Upper lobe of left lung (tissue), 6 donors: Measurements from ENCODE around the gene SNX18. TPM values are rescaled to one million over a fixed set of nuclear protein-coding genes. Genes with fewer than 3 reads are reported as not detected.
A peak's percentile ranks its signal among the peaks of the same experiment; 100 is the strongest.

Source experiments
- ATAC-seq, 2 donors: fragments of 200-7000 bp; cut with Tn5 transposase; one replicate each; pipeline ENCODE4 v1.9.1; 2022; ENCODE audit warnings: mild to moderate bottlenecking in 2 of 2, moderate library complexity in 2 of 2; ENCODE audit not compliant: low FRiP score in 2 of 2
- DNase-seq, 2 donors: peaks; one replicate each; pipeline ENCODE4 v3.0.0-alpha.2; 2019 to 2020
- H3K27ac ChIP-seq, 4 donors: fragments of 200-600 bp; sonication (generic); one replicate each; pipeline ENCODE4 v1.5.1; 2016 to 2019
- H3K27me3 ChIP-seq, 4 donors: fragments of 200-600 bp; sonication (generic); one replicate each; pipeline ENCODE4 v1.5.1; 2017 to 2019
- H3K36me3 ChIP-seq, 4 donors: fragments of 200-600 bp; sonication (generic); one replicate each; pipeline ENCODE4 v1.5.1; 2016 to 2019
- H3K4me1 ChIP-seq, 4 donors: fragments of 200-600 bp; sonication (generic); one replicate each; pipeline ENCODE4 v1.5.1; 2018 to 2019
- H3K4me3 ChIP-seq, 4 donors: fragments of 200-600 bp; sonication (generic); one replicate each; pipeline ENCODE4 v1.5.1; 2017 to 2019; ENCODE audit warnings: mild to moderate bottlenecking in 2 of 4, moderate library complexity in 1 of 4
- H3K9me3 ChIP-seq, 4 donors: fragments of 200-600 bp; sonication (generic); one replicate each; pipeline ENCODE4 v1.5.1; 2018 to 2019
- CTCF ChIP-seq, 6 experiments: fragments of 450-650 bp in 4 of 6; fragments of 200-600 bp in 2 of 6; sonication (generic) in 2 of 6; IDR thresholded peaks; one replicate each; pipeline ENCODE4 v1.5.1; 2016 to 2019; ENCODE audit warnings: antibody characterized with exemption in 6 of 6
- EP300 ChIP-seq, 4 donors: sonication (generic); formaldehyde crosslinking; IDR thresholded peaks; one replicate each; pipeline ENCODE4 v1.5.1; 2017; ENCODE audit warnings: antibody characterized with exemption in 4 of 4, control low read depth in 2 of 4
- POLR2A ChIP-seq, 4 donors: fragments of 450-650 bp; IDR thresholded peaks; one replicate each; pipeline ENCODE4 v1.5.1; 2016 to 2017; ENCODE audit warnings: antibody characterized with exemption in 4 of 4, mild to moderate bottlenecking in 2 of 4
- POLR2AphosphoS5 ChIP-seq, 2 donors: sonication (generic); formaldehyde crosslinking; IDR thresholded peaks; one replicate each; pipeline ENCODE4 v1.5.1; 2017; ENCODE audit warnings: antibody characterized with exemption in 2 of 2
- WGBS, 2 donors: methylation state at CpG; one replicate each; pipeline ENCODE4 v1.1.5; 2017 to 2018; 5-methylcytosine and 5-hydroxymethylcytosine counted together
- total RNA-seq, 6 donors: library from RNA; depleted of rRNA in 4 of 6; stranded (reverse); fragments of >200 nt in 4 of 6; gene quantifications; one replicate each; pipeline versions ENCODE4 v1.1.0 to v1.2.1, GENCODE V29; 2016 to 2021
- donor health status: DM: no; HTN: no; CAD: no; lungs with moderate emphysema.
- donor health status: DM: no; HTN: yes; CAD: no; lungs with severe emphysema.

Gene SNX18
- total RNA-seq, 6 donors from 2014 or later, result 22.4 to 50.2 (median 43.3) TPM

- Histone ChIP-seq H3K27ac (no peak overlapping the region), H3K9me3 (no peaks in the 10 kb centered on the region), H3K27me3 (no peaks in the 10 kb centered on the region), H3K4me3 (no peak overlapping the region), H3K36me3 (no peaks in the 10 kb centered on the region), H3K4me1 (no peaks in the 10 kb centered on the region)
- ATAC-seq, result no peak
- TF ChIP-seq EP300 (IDR thresholded peaks at IDR 0.05), result no peak
- no peak for TF ChIP-seq CTCF (IDR thresholded peaks at IDR 0.05)
- no peak for TF ChIP-seq POLR2AphosphoS5 (IDR thresholded peaks at IDR 0.05)
- no peak for TF ChIP-seq POLR2A (IDR thresholded peaks at IDR 0.05)
- DNase-seq, result no peak
- WGBS, 2 donors, result 84 to 90% methylated on average over 5 of the region's 5 CpGs
These were observed 53.9 kb downstream of the SNX18 start for GRCh38 chr5:54571462-54571861.

GRCh38 chr5:54573812-54574489 lies 56.4 kb downstream of the SNX18 start:
- TF ChIP-seq EP300 (IDR thresholded peaks at IDR 0.05), result no peak
- TF ChIP-seq POLR2AphosphoS5 (IDR thresholded peaks at IDR 0.05), result no peak
- TF ChIP-seq CTCF (IDR thresholded peaks at IDR 0.05), result no peak
- TF ChIP-seq POLR2A (IDR thresholded peaks at IDR 0.05), result no peak
- DNase-seq (no peak), ATAC-seq (no peak)
- H3K4me3 ChIP-seq, result no peak overlapping the region
- 65 to 79% methylated on average over 4 of the region's 4 CpGs for WGBS, 2 donors
- H3K27ac ChIP-seq, result no peak overlapping the region
- no peaks in the 10 kb centered on the region for H3K9me3 ChIP-seq
- no peaks in the 10 kb centered on the region for H3K4me1 ChIP-seq
- no peaks in the 10 kb centered on the region for H3K27me3 ChIP-seq
- H3K36me3 ChIP-seq, result no peaks in the 10 kb centered on the region

- H3K27me3 ChIP-seq, result no peaks in the 10 kb centered on the region
- H3K36me3 ChIP-seq, result no peaks in the 10 kb centered on the region
- ATAC-seq, result peak in 1 of 2 donors; percentile 53
- no peaks in the 10 kb centered on the region for H3K9me3 ChIP-seq
- 72 to 87% methylated on average over 5 of the region's 5 CpGs for WGBS, 2 donors
- no peak overlapping the region for H3K27ac ChIP-seq
- H3K4me3 ChIP-seq, result no peak overlapping the region
- no peak for DNase-seq
- peaks cover 0 to 11% (median 5%) of the 10 kb centered on the region in 4 donors for H3K4me1 ChIP-seq
- TF ChIP-seq POLR2A (IDR thresholded peaks at IDR 0.05) (no peak), CTCF (IDR thresholded peaks at IDR 0.05) (no peak), EP300 (IDR thresholded peaks at IDR 0.05) (no peak), POLR2AphosphoS5 (IDR thresholded peaks at IDR 0.05) (no peak)
These were observed 60.0 kb downstream of the SNX18 start for GRCh38 chr5:54577528-54577927.

GRCh38 chr5:54577937-54578653 lies 60.5 kb downstream of the SNX18 start:
- Histone ChIP-seq H3K4me1 (peaks cover 0 to 11% (median 5%) of the 10 kb centered on the region in 4 donors), H3K27me3 (no peaks in the 10 kb centered on the region), H3K4me3 (no peak overlapping the region), H3K9me3 (no peaks in the 10 kb centered on the region), H3K27ac (no peak overlapping the region), H3K36me3 (no peaks in the 10 kb centered on the region)
- ATAC-seq (no peak), DNase-seq (no peak)
- TF ChIP-seq EP300 (IDR thresholded peaks at IDR 0.05) (no peak), POLR2AphosphoS5 (IDR thresholded peaks at IDR 0.05) (no peak), POLR2A (IDR thresholded peaks at IDR 0.05) (no peak), CTCF (IDR thresholded peaks at IDR 0.05) (no peak)
- WGBS, 2 donors, result 80 to 87% methylated on average over 7 of the region's 7 CpGs
